Upper lobe of left lung (tissue), 4 donors: ENCODE measurements around the gene PHACTR1.

Experiments
- CTCF ChIP-seq, 6 experiments: fragments of 450-650 bp in 4 of 6; fragments of 200-600 bp in 2 of 6; sonication (generic) in 2 of 6; IDR thresholded peaks; one replicate each; pipeline ENCODE4 v1.5.1; 2016 to 2019; ENCODE audit warnings: antibody characterized with exemption in 6 of 6
- EP300 ChIP-seq, 4 donors: sonication (generic); formaldehyde crosslinking; IDR thresholded peaks; one replicate each; pipeline ENCODE4 v1.5.1; 2017; ENCODE audit warnings: antibody characterized with exemption in 4 of 4, control low read depth in 2 of 4
- POLR2A ChIP-seq, 4 donors: fragments of 450-650 bp; IDR thresholded peaks; one replicate each; pipeline ENCODE4 v1.5.1; 2016 to 2017; ENCODE audit warnings: antibody characterized with exemption in 4 of 4, mild to moderate bottlenecking in 2 of 4

GRCh38 chr6:12766365-12766764 is 49.8 kb downstream of the PHACTR1 start:
- TF ChIP-seq CTCF (IDR thresholded peaks at IDR 0.05) (no peak), EP300 (IDR thresholded peaks at IDR 0.05) (no peak), POLR2A (IDR thresholded peaks at IDR 0.05) (no peak)
